Mucosa of descending colon (tissue), 3 donors: Measurements from ENCODE around the gene LRP1B. TPM values are rescaled to one million over a fixed set of nuclear protein-coding genes. Genes with fewer than 3 reads are reported as not detected.
"Not testable (repeated sequence)": the region's sequence is repeated elsewhere in the genome, so short reads cannot be mapped to it uniquely, and the experiment has no call there.

ENCODE experiments used
- ATAC-seq: fragments of 200-7000 bp; cut with Tn5 transposase; one replicate; pipeline ENCODE4 v1.9.1; 2020; ENCODE audit warnings: mild to moderate bottlenecking, moderate library complexity
- DNase-seq, 3 donors: peaks; one replicate each; pipeline ENCODE4 v3.0.0-alpha.2; 2020
- H3K36me3 ChIP-seq: fragments of 200-600 bp; one replicate; pipeline ENCODE4 v1.8.0; 2021; ENCODE audit warnings: low read depth, mild to moderate bottlenecking
- H3K4me1 ChIP-seq: fragments of 200-600 bp; one replicate; pipeline ENCODE4 v1.8.0; 2021; ENCODE audit warnings: low read depth, mild to moderate bottlenecking
- H3K4me3 ChIP-seq: fragments of 200-600 bp; one replicate; pipeline ENCODE4 v1.8.0; 2021; ENCODE audit warnings: mild to moderate bottlenecking
- H3K9me3 ChIP-seq: fragments of 200-600 bp; one replicate; pipeline ENCODE4 v1.8.0; 2021; ENCODE audit warnings: mild to moderate bottlenecking
- CTCF ChIP-seq: fragments of 200-600 bp; IDR thresholded peaks from one replicate; pipeline ENCODE4 v1.8.0; 2022; ENCODE audit warnings: antibody characterized with exemption, mild to moderate bottlenecking
- intact Hi-C, 2 donors: fragments of 100-400 bp; cut with DNase I in 1 of 2; cut with micrococcal nuclease in 1 of 2; formaldehyde crosslinking; loops; one replicate each; pipeline versions ENCODE4 v1.11.0 to v1.11.1; 2022; cut with DNase I, micrococcal nuclease
- total RNA-seq, 3 donors: library from RNA; stranded (reverse); fragmentation: NEBNext Ultra II Directional in 2 of 3; extraction: Animal tissue kit (Norgen Biotek cat#: 25700) in 2 of 3; gene quantifications; one replicate each; pipeline versions ENCODE4 v1.2.1 to v1.2.4, GENCODE V29; 2021 to 2023
- donor health status: DM: no; HTN: no; CAD: no; lungs with moderate emphysema.
- donor health status: DM: no; HTN: no; CAD: no.
- donor health status: DM: no; HTN: yes; CAD: no.

The LRP1B gene
- total RNA-seq, 3 donors from 2014 or later, result 0.12 to 1.6 (median 0.20) TPM

DNA sequence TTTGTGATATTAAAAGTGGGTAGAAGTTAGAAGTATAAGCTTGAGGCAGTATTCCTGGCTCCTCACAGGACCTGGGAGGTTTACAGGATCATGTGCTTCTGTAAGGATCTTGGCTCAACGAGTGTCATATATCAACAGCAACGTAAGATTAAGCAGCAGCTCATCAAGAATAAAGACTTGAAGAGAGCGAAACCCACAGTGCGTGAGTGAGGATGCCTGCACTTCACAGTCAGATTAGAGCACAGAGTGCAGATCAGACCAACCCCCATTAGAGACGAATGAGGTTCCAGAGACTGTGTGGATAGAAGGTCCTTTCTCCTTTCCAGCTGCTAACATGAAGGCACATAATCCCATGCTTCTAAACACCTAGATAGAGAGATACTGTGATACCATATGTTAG lies 1693.9 kb downstream of the LRP1B start:
- no peak for TF ChIP-seq CTCF
- Histone ChIP-seq H3K4me3 (no peak overlapping the region), H3K9me3 (no peaks in the 10 kb centered on the region), H3K4me1 (no peaks in the 10 kb centered on the region), H3K36me3 (no peaks in the 10 kb centered on the region)
- ATAC-seq, result no peak
- intact Hi-C loops, result no loop called here
- no peak for DNase-seq

DNA sequence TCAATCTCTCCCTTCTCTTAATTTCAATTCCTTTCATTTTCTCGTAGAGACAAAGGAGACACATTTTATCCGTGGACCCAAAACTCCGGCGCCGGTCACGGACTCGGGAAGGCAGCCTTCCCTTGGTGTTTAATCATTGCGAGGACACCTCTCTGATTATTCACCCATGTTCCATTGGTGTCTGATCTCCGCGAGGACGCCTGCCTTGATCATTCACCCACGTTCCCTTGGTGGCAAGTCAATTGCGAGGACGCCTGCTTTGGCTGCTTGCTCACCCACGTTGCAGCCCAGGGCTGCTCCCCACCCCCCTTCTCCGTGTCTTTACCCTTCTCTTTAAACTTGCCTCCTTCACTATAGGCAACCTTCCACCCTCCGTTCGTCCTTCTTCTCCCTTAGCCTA lies 1703.8 kb downstream of the LRP1B start:
- H3K4me3 ChIP-seq, intact Hi-C loops, H3K36me3 ChIP-seq, DNase-seq, H3K4me1 ChIP-seq, ATAC-seq, H3K9me3 ChIP-seq: not testable (repeated sequence)

GRCh38 chr2:140424471-140424870 lies 1706.3 kb downstream of the LRP1B start:
- DNase-seq, result no peak
- intact Hi-C loops, result no loop called here
- no peak for ATAC-seq
- TF ChIP-seq CTCF, result no peak
- no peaks in the 10 kb centered on the region for H3K9me3 ChIP-seq
- no peak overlapping the region for H3K4me3 ChIP-seq
- H3K4me1 ChIP-seq, result no peaks in the 10 kb centered on the region
- no peaks in the 10 kb centered on the region for H3K36me3 ChIP-seq

GRCh38 chr2:140422759-140423158 lies 1708.1 kb downstream of the LRP1B start:
- ATAC-seq (no peak), DNase-seq (no peak)
- no peaks in the 10 kb centered on the region for H3K4me1 ChIP-seq
- TF ChIP-seq CTCF, result no peak
- H3K4me3 ChIP-seq, result no peak overlapping the region
- intact Hi-C loops, result no loop called here
- no peaks in the 10 kb centered on the region for H3K36me3 ChIP-seq
- H3K9me3 ChIP-seq, result no peaks in the 10 kb centered on the region

GRCh38 chr2:140417504-140417903 lies 1713.3 kb downstream of the LRP1B start:
- Histone ChIP-seq H3K9me3 (no peaks in the 10 kb centered on the region), H3K4me1 (no peaks in the 10 kb centered on the region), H3K36me3 (no peaks in the 10 kb centered on the region), H3K4me3 (no peak overlapping the region)
- ATAC-seq (no peak), DNase-seq (no peak)
- no peak for TF ChIP-seq CTCF
- intact Hi-C loops, result no loop called here

DNA sequence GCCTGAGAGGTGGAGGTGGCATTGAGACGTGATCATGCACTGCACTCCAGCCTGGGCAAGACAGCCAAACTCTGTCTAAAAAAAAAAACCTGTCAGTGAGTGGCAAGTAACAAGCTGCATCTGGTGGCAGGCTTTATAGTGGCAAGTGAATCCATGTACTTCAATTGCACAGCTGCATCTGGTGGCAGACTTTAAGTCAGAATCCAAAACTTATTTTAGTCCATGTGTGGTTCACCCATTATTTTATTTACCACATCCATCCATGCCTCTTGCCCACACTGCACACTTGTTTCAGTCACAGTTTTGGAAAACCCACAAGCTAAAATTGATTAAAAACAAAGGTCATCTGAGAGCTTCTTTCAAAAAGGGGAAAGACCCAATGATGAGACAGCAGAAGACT lies 1714.2 kb downstream of the LRP1B start:
- intact Hi-C loops, result no loop called here
- no peak for TF ChIP-seq CTCF
- H3K9me3 ChIP-seq, result no peaks in the 10 kb centered on the region
- ATAC-seq (no peak), DNase-seq (no peak)
- H3K36me3 ChIP-seq, result no peaks in the 10 kb centered on the region
- H3K4me3 ChIP-seq, result no peak overlapping the region
- no peaks in the 10 kb centered on the region for H3K4me1 ChIP-seq

DNA sequence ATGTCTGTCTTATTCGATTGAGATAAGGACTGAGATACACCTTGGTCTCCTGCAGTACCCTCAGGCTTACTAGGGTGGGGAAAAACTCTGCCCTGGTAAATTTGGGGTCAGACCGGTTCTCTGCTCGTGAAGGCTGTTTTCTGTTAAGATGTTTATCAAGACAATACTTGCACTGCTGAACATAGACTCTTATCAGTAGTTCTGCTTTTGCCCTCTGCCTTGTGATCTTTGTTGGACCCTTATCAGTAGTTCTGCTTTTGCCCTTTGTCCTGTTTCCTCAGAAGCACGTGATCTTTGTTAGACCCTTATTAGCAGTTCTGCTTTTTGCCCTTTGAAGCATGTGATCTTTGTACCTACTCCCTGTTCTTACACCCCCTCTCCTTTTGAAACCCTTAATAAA lies 1715.8 kb downstream of the LRP1B start:
- not testable (repeated sequence) for ATAC-seq

More for the DNA sequence above, 1715.8 kb downstream of the LRP1B start:
- H3K4me1 ChIP-seq, intact Hi-C loops, H3K9me3 ChIP-seq, H3K4me3 ChIP-seq, H3K36me3 ChIP-seq, DNase-seq: not testable (repeated sequence)
